ENCODE data around the gene CD82.

DNA sequence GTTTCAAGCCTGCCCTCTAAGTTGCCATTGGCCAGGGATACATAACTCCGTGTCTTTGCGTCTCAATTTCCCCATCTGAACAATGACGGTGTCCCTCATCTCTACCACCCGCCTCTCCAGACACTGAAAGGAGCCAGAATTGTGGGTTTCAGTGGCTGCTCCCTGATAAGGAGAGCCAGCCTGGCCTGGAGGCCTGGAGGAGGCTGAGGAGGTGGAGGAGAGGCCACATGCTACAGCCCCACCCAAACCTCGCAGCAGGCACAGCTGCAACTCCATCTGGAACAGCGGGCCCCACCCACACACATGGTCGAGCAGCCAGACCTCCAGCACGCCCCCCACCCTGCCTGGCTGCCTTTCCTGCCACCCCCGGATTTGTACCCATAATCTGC lies 34.4 kb upstream of the CD82 start:
- no peak for TF ChIP-seq EZH2 (IDR thresholded peaks at IDR 0.05; ENCODE audit: borderline replicate concordance, insufficient read depth, low read depth, low read length, poor library complexity, severe bottlenecking)
- TF ChIP-seq, protein P1, sequence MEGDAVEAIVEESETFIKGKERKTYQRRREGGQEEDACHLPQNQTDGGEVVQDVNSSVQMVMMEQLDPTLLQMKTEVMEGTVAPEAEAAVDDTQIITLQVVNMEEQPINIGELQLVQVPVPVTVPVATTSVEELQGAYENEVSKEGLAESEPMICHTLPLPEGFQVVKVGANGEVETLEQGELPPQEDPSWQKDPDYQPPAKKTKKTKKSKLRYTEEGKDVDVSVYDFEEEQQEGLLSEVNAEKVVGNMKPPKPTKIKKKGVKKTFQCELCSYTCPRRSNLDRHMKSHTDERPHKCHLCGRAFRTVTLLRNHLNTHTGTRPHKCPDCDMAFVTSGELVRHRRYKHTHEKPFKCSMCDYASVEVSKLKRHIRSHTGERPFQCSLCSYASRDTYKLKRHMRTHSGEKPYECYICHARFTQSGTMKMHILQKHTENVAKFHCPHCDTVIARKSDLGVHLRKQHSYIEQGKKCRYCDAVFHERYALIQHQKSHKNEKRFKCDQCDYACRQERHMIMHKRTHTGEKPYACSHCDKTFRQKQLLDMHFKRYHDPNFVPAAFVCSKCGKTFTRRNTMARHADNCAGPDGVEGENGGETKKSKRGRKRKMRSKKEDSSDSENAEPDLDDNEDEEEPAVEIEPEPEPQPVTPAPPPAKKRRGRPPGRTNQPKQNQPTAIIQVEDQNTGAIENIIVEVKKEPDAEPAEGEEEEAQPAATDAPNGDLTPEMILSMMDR (IDR thresholded peaks at IDR 0.05): no peak
